Measurements from ENCODE around the gene POLR1D.

POLR1D gene

GRCh38 chr13:27622881-27623280 lies 1.2 kb downstream of the POLR1D start:
- peaks cover 60% of the 10 kb centered on the region for H4K20me1 ChIP-seq (ENCODE audit: insufficient read depth, low read length)
- no peak for DNase-seq

GRCh38 chr13:27624071-27624470 lies 2.4 kb downstream of the POLR1D start:
- DNase-seq (no peak), ATAC-seq (ENCODE audit: insufficient read depth, low read depth) (no peak)
- Histone ChIP-seq H3K4me1 (ENCODE audit: insufficient read depth, low read length) (peaks cover 52% of the 10 kb centered on the region), H3K9ac (ENCODE audit: low read depth, low read length) (no peak overlapping the region), H3K4me2 (ENCODE audit: insufficient read depth, low read length) (peak overlapping the region; percentile 95; the same call in 1 of the 2 replicates), H2AFZ (ENCODE audit: low read depth, low read length) (no peak overlapping the region), H3K9me3 (ENCODE audit: insufficient read depth, low read length, severe bottlenecking) (no peaks in the 10 kb centered on the region), H3K79me2 (ENCODE audit: insufficient read depth, low read length) (peaks cover 96% of the 10 kb centered on the region), H3K4me3 (ENCODE audit: low read depth in 1 of 2, low read length in 2 of 2) (peak overlapping the region in 1 of 2 experiments; percentile 86; a peak in 1 of 4 replicates), H3K27ac (ENCODE audit: low read length) (no peak overlapping the region), H3K36me3 (ENCODE audit: insufficient read depth, low read length) (peaks cover 49% of the 10 kb centered on the region), H3K27me3 (ENCODE audit: insufficient read depth, low read length, poor library complexity) (no peaks in the 10 kb centered on the region), H4K20me1 (ENCODE audit: insufficient read depth, low read length) (peaks cover 53% of the 10 kb centered on the region)
- TF ChIP-seq CTCF (IDR thresholded peaks at IDR 0.05; ENCODE audit: borderline replicate concordance, extremely low read depth, low read length, poor library complexity, severe bottlenecking): no peak
- TF ChIP-seq EZH2 (IDR thresholded peaks at IDR 0.05; ENCODE audit: borderline replicate concordance, low read depth, low read length, severe bottlenecking): no peak

More at GRCh38 chr13:27622881-27623280, 1.2 kb downstream of the POLR1D start:
- Histone ChIP-seq H3K79me2 (ENCODE audit: insufficient read depth, low read length) (peaks cover 96% of the 10 kb centered on the region), H3K27ac (ENCODE audit: low read length) (0 out of 2 replicates have a peak overlapping the region, but pooled peaks have one; percentile 18), H2AFZ (ENCODE audit: low read depth, low read length) (no peak overlapping the region), H3K36me3 (ENCODE audit: insufficient read depth, low read length) (peaks cover 41% of the 10 kb centered on the region), H3K4me2 (ENCODE audit: insufficient read depth, low read length) (peak overlapping the region; percentile 95), H3K9ac (ENCODE audit: low read depth, low read length) (peak overlapping the region; percentile 85), H3K4me3 (ENCODE audit: low read depth in 1 of 2, low read length in 2 of 2) (peak overlapping the region; percentile 86 to 95; a peak in 3 of 4 replicates), H3K27me3 (ENCODE audit: insufficient read depth, low read length, poor library complexity) (no peaks in the 10 kb centered on the region), H3K9me3 (ENCODE audit: insufficient read depth, low read length, severe bottlenecking) (no peaks in the 10 kb centered on the region), H3K4me1 (ENCODE audit: insufficient read depth, low read length) (peaks cover 64% of the 10 kb centered on the region)
- ATAC-seq (ENCODE audit: insufficient read depth, low read depth): no peak
- no peak for TF ChIP-seq EZH2 (IDR thresholded peaks at IDR 0.05; ENCODE audit: borderline replicate concordance, low read depth, low read length, severe bottlenecking)
- no peak for TF ChIP-seq CTCF (IDR thresholded peaks at IDR 0.05; ENCODE audit: borderline replicate concordance, extremely low read depth, low read length, poor library complexity, severe bottlenecking)

- peaks cover 54% of the 10 kb centered on the region for H4K20me1 ChIP-seq (ENCODE audit: insufficient read depth, low read length)
- no peak overlapping the region for H3K27ac ChIP-seq (ENCODE audit: low read length)
- TF ChIP-seq EZH2 (IDR thresholded peaks at IDR 0.05; ENCODE audit: borderline replicate concordance, low read depth, low read length, severe bottlenecking) (no peak), CTCF (IDR thresholded peaks at IDR 0.05; ENCODE audit: borderline replicate concordance, extremely low read depth, low read length, poor library complexity, severe bottlenecking) (no peak)
- H3K27me3 ChIP-seq (ENCODE audit: insufficient read depth, low read length, poor library complexity): no peaks in the 10 kb centered on the region
- H3K4me3 ChIP-seq (ENCODE audit: low read depth in 1 of 2, low read length in 2 of 2): no peak overlapping the region
- H3K9ac ChIP-seq (ENCODE audit: low read depth, low read length): no peak overlapping the region
- peaks cover 98% of the 10 kb centered on the region for H3K79me2 ChIP-seq (ENCODE audit: insufficient read depth, low read length)
- H2AFZ ChIP-seq (ENCODE audit: low read depth, low read length): no peak overlapping the region
- ATAC-seq (ENCODE audit: insufficient read depth, low read depth) (no peak), DNase-seq (no peak)
- 0 out of 2 replicates have a peak overlapping the region, but pooled peaks have one; percentile 95 for H3K4me2 ChIP-seq (ENCODE audit: insufficient read depth, low read length)
- no peaks in the 10 kb centered on the region for H3K9me3 ChIP-seq (ENCODE audit: insufficient read depth, low read length, severe bottlenecking)
- peaks cover 54% of the 10 kb centered on the region for H3K36me3 ChIP-seq (ENCODE audit: insufficient read depth, low read length)
- H3K4me1 ChIP-seq (ENCODE audit: insufficient read depth, low read length): peaks cover 45% of the 10 kb centered on the region
Measured at GRCh38 chr13:27625839-27626238, 4.1 kb downstream of the POLR1D start.
